ENCODE results near the gene OFD1. TPM values are rescaled to one million over a fixed set of nuclear protein-coding genes. Genes with fewer than 3 reads are reported as not detected.

OFD1 gene
- total RNA-seq, 3 donors from 2014 or later = 20.0 to 26.8 (median 20.1) TPM

GRCh38 chrX:13776387-13776786, 41.8 kb downstream of the OFD1 start:
- DNase-seq (no peak), ATAC-seq (no peak)
- Mint-ChIP-seq H3K36me3 (ENCODE audit: insufficient read depth) (peaks cover 9% of the 10 kb centered on the region), H3K4me1 (ENCODE audit: low read depth) (no peaks in the 10 kb centered on the region), H3K9me3 (no peaks in the 10 kb centered on the region), H3K4me3 (no peak overlapping the region), H3K27me3 (ENCODE audit: low read depth) (no peaks in the 10 kb centered on the region)

GRCh38 chrX:13778916-13779315, 44.4 kb downstream of the OFD1 start:
- DNase-seq (no peak), ATAC-seq (no peak)
- Mint-ChIP-seq H3K27me3 (ENCODE audit: low read depth) (no peaks in the 10 kb centered on the region), H3K36me3 (ENCODE audit: insufficient read depth) (peaks cover 7% of the 10 kb centered on the region), H3K9me3 (no peaks in the 10 kb centered on the region), H3K4me3 (no peak overlapping the region), H3K4me1 (ENCODE audit: low read depth) (no peaks in the 10 kb centered on the region)

GRCh38 chrX:13780868-13781427, 46.4 kb downstream of the OFD1 start:
- DNase-seq = no peak
- H3K27me3 Mint-ChIP-seq (ENCODE audit: low read depth) = no peaks in the 10 kb centered on the region
- no peak overlapping the region for H3K4me3 Mint-ChIP-seq
- ATAC-seq = no peak
- peaks cover under 1% of the 10 kb centered on the region for H3K36me3 Mint-ChIP-seq (ENCODE audit: insufficient read depth)
- H3K9me3 Mint-ChIP-seq = no peaks in the 10 kb centered on the region
- no peaks in the 10 kb centered on the region for H3K4me1 Mint-ChIP-seq (ENCODE audit: low read depth)

GRCh38 chrX:13786048-13786447, 51.5 kb downstream of the OFD1 start:
- Mint-ChIP-seq H3K4me1 (ENCODE audit: low read depth) (no peaks in the 10 kb centered on the region), H3K9me3 (no peaks in the 10 kb centered on the region), H3K36me3 (ENCODE audit: insufficient read depth) (no peaks in the 10 kb centered on the region), H3K4me3 (no peak overlapping the region), H3K27me3 (ENCODE audit: low read depth) (no peaks in the 10 kb centered on the region)
- DNase-seq (no peak), ATAC-seq (no peak)

GRCh38 chrX:13790206-13791131, 55.9 kb downstream of the OFD1 start:
- H3K4me3 Mint-ChIP-seq = no peak overlapping the region
- H3K9me3 Mint-ChIP-seq = no peaks in the 10 kb centered on the region
- DNase-seq (no peak), ATAC-seq (no peak)
- H3K36me3 Mint-ChIP-seq (ENCODE audit: insufficient read depth) = no peaks in the 10 kb centered on the region
- no peaks in the 10 kb centered on the region for H3K27me3 Mint-ChIP-seq (ENCODE audit: low read depth)
- H3K4me1 Mint-ChIP-seq (ENCODE audit: low read depth) = no peaks in the 10 kb centered on the region

- Mint-ChIP-seq H3K9me3 (no peaks in the 10 kb centered on the region), H3K4me1 (ENCODE audit: low read depth) (no peaks in the 10 kb centered on the region), H3K27me3 (ENCODE audit: low read depth) (no peaks in the 10 kb centered on the region), H3K36me3 (ENCODE audit: insufficient read depth) (no peaks in the 10 kb centered on the region), H3K4me3 (no peak overlapping the region)
- ATAC-seq (no peak), DNase-seq (no peak)
Measured at GRCh38 chrX:13791145-13791544, 56.6 kb downstream of the OFD1 start.

- ATAC-seq (no peak), DNase-seq (no peak)
- Mint-ChIP-seq H3K27me3 (ENCODE audit: low read depth) (no peaks in the 10 kb centered on the region), H3K36me3 (ENCODE audit: insufficient read depth) (no peaks in the 10 kb centered on the region), H3K4me1 (ENCODE audit: low read depth) (no peaks in the 10 kb centered on the region), H3K9me3 (no peaks in the 10 kb centered on the region), H3K4me3 (no peak overlapping the region)
Measured at GRCh38 chrX:13791559-13791958, 57.0 kb downstream of the OFD1 start.

GRCh38 chrX:13793897-13794296, 59.3 kb downstream of the OFD1 start:
- no peak for DNase-seq
- ATAC-seq = no peak
- Mint-ChIP-seq H3K9me3 (no peaks in the 10 kb centered on the region), H3K36me3 (ENCODE audit: insufficient read depth) (no peaks in the 10 kb centered on the region), H3K4me3 (no peak overlapping the region), H3K27me3 (ENCODE audit: low read depth) (no peaks in the 10 kb centered on the region), H3K4me1 (ENCODE audit: low read depth) (no peaks in the 10 kb centered on the region)

GRCh38 chrX:13794417-13794816, 59.9 kb downstream of the OFD1 start:
- Mint-ChIP-seq H3K27me3 (ENCODE audit: low read depth) (no peaks in the 10 kb centered on the region), H3K36me3 (ENCODE audit: insufficient read depth) (no peaks in the 10 kb centered on the region), H3K9me3 (no peaks in the 10 kb centered on the region), H3K4me1 (ENCODE audit: low read depth) (no peaks in the 10 kb centered on the region), H3K4me3 (no peak overlapping the region)
- DNase-seq (no peak), ATAC-seq (no peak)

- H3K9me3 Mint-ChIP-seq = no peaks in the 10 kb centered on the region
- H3K27me3 Mint-ChIP-seq (ENCODE audit: low read depth) = no peaks in the 10 kb centered on the region
- ATAC-seq (no peak), DNase-seq (no peak)
- H3K4me3 Mint-ChIP-seq = no peak overlapping the region
- no peaks in the 10 kb centered on the region for H3K4me1 Mint-ChIP-seq (ENCODE audit: low read depth)
- no peaks in the 10 kb centered on the region for H3K36me3 Mint-ChIP-seq (ENCODE audit: insufficient read depth)
Measured at GRCh38 chrX:13797512-13797911, 63.0 kb downstream of the OFD1 start.

GRCh38 chrX:13798184-13798583, 63.6 kb downstream of the OFD1 start:
- Mint-ChIP-seq H3K9me3 (no peaks in the 10 kb centered on the region), H3K36me3 (ENCODE audit: insufficient read depth) (no peaks in the 10 kb centered on the region), H3K4me3 (no peak overlapping the region), H3K4me1 (ENCODE audit: low read depth) (no peaks in the 10 kb centered on the region), H3K27me3 (ENCODE audit: low read depth) (no peaks in the 10 kb centered on the region)
- no peak for ATAC-seq
- DNase-seq = no peak

GRCh38 chrX:13803116-13803515, 68.6 kb downstream of the OFD1 start:
- peaks cover 9% of the 10 kb centered on the region for H3K27me3 Mint-ChIP-seq (ENCODE audit: low read depth)
- no peaks in the 10 kb centered on the region for H3K9me3 Mint-ChIP-seq
- H3K4me3 Mint-ChIP-seq = no peak overlapping the region
- DNase-seq = no peak
- no peaks in the 10 kb centered on the region for H3K4me1 Mint-ChIP-seq (ENCODE audit: low read depth)
- H3K36me3 Mint-ChIP-seq (ENCODE audit: insufficient read depth) = no peaks in the 10 kb centered on the region
- no peak for ATAC-seq

- no peak for DNase-seq
- Mint-ChIP-seq H3K9me3 (no peaks in the 10 kb centered on the region), H3K36me3 (ENCODE audit: insufficient read depth) (no peaks in the 10 kb centered on the region), H3K27me3 (ENCODE audit: low read depth) (peaks cover 12% of the 10 kb centered on the region), H3K4me3 (no peak overlapping the region), H3K4me1 (ENCODE audit: low read depth) (no peaks in the 10 kb centered on the region)
- ATAC-seq = no peak
Measured at GRCh38 chrX:13805241-13805640, 70.7 kb downstream of the OFD1 start.

GRCh38 chrX:13808293-13808692, 73.7 kb downstream of the OFD1 start:
- Mint-ChIP-seq H3K4me3 (no peak overlapping the region), H3K27me3 (ENCODE audit: low read depth) (peaks cover 12% of the 10 kb centered on the region), H3K36me3 (ENCODE audit: insufficient read depth) (no peaks in the 10 kb centered on the region), H3K4me1 (ENCODE audit: low read depth) (no peaks in the 10 kb centered on the region), H3K9me3 (no peaks in the 10 kb centered on the region)
- ATAC-seq (no peak), DNase-seq (no peak)

GRCh38 chrX:13808865-13809264, 74.3 kb downstream of the OFD1 start:
- H3K27me3 Mint-ChIP-seq (ENCODE audit: low read depth) = peaks cover 9% of the 10 kb centered on the region
- no peak overlapping the region for H3K4me3 Mint-ChIP-seq
- ATAC-seq (no peak), DNase-seq (no peak)
- no peaks in the 10 kb centered on the region for H3K4me1 Mint-ChIP-seq (ENCODE audit: low read depth)
- no peaks in the 10 kb centered on the region for H3K36me3 Mint-ChIP-seq (ENCODE audit: insufficient read depth)
- H3K9me3 Mint-ChIP-seq = no peaks in the 10 kb centered on the region

All from activated T-cell treated with anti-CD3 and anti-CD28 coated beads, Interleukin-2, amount 50 U/mL, for 4 hours (primary cell).